Body of pancreas (tissue), 4 donors: Measurements from ENCODE around the gene MRAP.

Experiments
- POLR2A ChIP-seq, 3 donors: fragments of 450-650 bp; IDR thresholded peaks; one replicate each; pipeline ENCODE4 v1.6.1; 2016; ENCODE audit warnings: antibody characterized with exemption in 3 of 3, mild to moderate bottlenecking in 2 of 3
- TF ChIP-seq, protein P1 (sequence below), 7 experiments: fragments of 450-650 bp in 4 of 7; fragments of 200-600 bp in 3 of 7; sonication (generic) in 3 of 7; IDR thresholded peaks; one replicate each; pipeline ENCODE4 v1.5.1; 2016 to 2019; ENCODE audit warnings: antibody characterized with exemption in 7 of 7

DNA sequence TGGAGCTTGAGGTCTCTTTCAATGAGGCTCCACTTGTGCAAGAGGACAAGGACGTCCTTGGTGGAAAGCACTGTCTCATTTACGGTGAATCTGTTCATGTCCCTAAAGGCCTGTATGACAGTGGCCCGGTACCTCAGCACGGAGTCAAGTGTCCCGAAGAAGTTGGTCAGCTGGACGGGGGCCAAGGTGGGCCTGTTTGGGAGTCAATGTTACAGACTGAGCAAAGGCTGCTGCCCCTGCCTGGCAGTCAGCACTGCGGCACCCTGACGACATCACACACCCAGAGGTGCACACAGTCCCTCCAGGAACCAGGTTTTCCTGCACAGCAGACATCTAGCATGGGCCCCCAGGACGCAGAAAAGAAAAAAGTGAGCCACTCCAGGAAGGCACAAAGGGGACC is 19.1 kb downstream of the MRAP start:
- TF ChIP-seq, protein P1, sequence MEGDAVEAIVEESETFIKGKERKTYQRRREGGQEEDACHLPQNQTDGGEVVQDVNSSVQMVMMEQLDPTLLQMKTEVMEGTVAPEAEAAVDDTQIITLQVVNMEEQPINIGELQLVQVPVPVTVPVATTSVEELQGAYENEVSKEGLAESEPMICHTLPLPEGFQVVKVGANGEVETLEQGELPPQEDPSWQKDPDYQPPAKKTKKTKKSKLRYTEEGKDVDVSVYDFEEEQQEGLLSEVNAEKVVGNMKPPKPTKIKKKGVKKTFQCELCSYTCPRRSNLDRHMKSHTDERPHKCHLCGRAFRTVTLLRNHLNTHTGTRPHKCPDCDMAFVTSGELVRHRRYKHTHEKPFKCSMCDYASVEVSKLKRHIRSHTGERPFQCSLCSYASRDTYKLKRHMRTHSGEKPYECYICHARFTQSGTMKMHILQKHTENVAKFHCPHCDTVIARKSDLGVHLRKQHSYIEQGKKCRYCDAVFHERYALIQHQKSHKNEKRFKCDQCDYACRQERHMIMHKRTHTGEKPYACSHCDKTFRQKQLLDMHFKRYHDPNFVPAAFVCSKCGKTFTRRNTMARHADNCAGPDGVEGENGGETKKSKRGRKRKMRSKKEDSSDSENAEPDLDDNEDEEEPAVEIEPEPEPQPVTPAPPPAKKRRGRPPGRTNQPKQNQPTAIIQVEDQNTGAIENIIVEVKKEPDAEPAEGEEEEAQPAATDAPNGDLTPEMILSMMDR (IDR thresholded peaks at IDR 0.05): no peak
- no peak for TF ChIP-seq POLR2A (IDR thresholded peaks at IDR 0.05)
